ENCODE data around the gene CLSTN3.

CLSTN3 gene

GRCh38 chr12:7193674-7194073 is 63.5 kb downstream of the CLSTN3 start:
- DNase-seq: no peak

- no peak for DNase-seq
Observed at GRCh38 chr12:7197841-7198240, 67.7 kb downstream of the CLSTN3 start.

- no peak for DNase-seq
Observed at GRCh38 chr12:7203109-7203508, 72.9 kb downstream of the CLSTN3 start.

GRCh38 chr12:7205091-7205490 is 74.9 kb downstream of the CLSTN3 start:
- no peak for DNase-seq

- no peak for DNase-seq
Observed at GRCh38 chr12:7206691-7207090, 76.5 kb downstream of the CLSTN3 start.

GRCh38 chr12:7207866-7208625 is 77.9 kb downstream of the CLSTN3 start:
- DNase-seq: no peak
